HFFc6 (cell line): ENCODE results near the gene TMEM183A. TPM values are rescaled to one million over a fixed set of nuclear protein-coding genes. Genes with fewer than 3 reads are reported as not detected.

Source experiments
- DNase-seq: peaks from one replicate; pipeline ENCODE4 v3.0.0-alpha.2; 2018
- H3K27ac Mint-ChIP-seq: 2 replicates; pipeline ENCODE4 v1.8.0; 2020; ENCODE audit warnings: mild to moderate bottlenecking, mixed read lengths
- H3K27me3 Mint-ChIP-seq: 2 replicates; pipeline ENCODE4 v1.8.0; 2021; ENCODE audit warnings: mild to moderate bottlenecking, moderate library complexity, mixed read lengths; ENCODE audit not compliant: insufficient read depth
- H3K36me3 Mint-ChIP-seq: 2 replicates; pipeline ENCODE4 v1.8.0; 2021; ENCODE audit warnings: low read depth, mixed read lengths
- H3K4me1 Mint-ChIP-seq: 2 replicates; pipeline ENCODE4 v1.8.0; 2020; ENCODE audit warnings: low read depth, mixed read lengths
- H3K4me3 Mint-ChIP-seq: 2 replicates; pipeline ENCODE4 v1.8.0; 2020; ENCODE audit warnings: mild to moderate bottlenecking, moderate library complexity, mixed read lengths
- H3K9me3 Mint-ChIP-seq: 2 replicates; pipeline ENCODE4 v1.8.0; 2020; ENCODE audit warnings: mild to moderate bottlenecking, mixed read lengths
- total RNA-seq, 6 experiments: library from RNA; stranded (reverse); fragmentation: NEBNext Ultra II Directional; extraction: Animal tissue kit (Norgen Biotek cat#: 25700); gene quantifications; 2 replicates in 1 of 6; 3 replicates in 5 of 6; pipeline ENCODE4 v1.2.3, GENCODE V29; 2021
- TF ChIP-seq, protein P1 (sequence below): fragments of 200-600 bp; sonication (generic); IDR thresholded peaks from 2 replicates; pipeline ENCODE4 v1.5.0; 2021; ENCODE audit warnings: antibody characterized with exemption, mild to moderate bottlenecking

TMEM183A gene
- total RNA-seq, 6 experiments from 2014 or later: 38.6 to 50.6 (median 45.1) TPM

DNA sequence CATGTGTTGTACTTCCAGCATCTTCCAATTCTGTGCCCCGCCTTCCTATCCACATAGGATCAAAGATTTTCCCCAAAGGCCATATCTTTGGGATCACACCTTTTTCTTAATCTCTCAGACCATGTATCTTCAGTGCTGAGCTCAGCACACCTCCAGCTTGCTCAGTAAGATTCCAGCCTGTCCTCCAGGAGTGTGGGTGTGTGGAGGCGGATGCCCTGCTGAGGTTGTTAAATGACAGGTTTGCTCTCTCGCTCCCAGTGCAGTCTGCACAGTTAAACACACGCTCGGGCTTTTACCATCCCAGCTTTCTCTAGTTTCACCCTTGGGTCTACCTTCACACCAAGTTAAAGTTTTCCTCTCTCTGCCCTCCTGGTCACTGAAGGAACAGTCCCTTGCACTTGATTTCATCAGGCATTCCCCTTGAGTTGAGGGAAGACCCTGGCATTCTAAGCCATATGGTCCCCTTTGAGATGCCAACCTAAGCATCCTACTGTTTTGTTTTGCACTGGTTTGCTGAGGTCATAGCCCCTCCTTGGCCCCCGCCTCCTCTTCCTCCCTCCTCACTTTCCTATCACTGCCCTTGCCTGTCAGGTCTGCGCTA lies 64.9 kb downstream of the TMEM183A start:
- Mint-ChIP-seq H3K4me1 (peaks cover 7% of the 10 kb centered on the region; the same call in 1 of the 2 replicates), H3K27me3 (peaks cover 44% of the 10 kb centered on the region), H3K9me3 (no peaks in the 10 kb centered on the region), H3K27ac (no peak overlapping the region), H3K4me3 (no peak overlapping the region), H3K36me3 (no peaks in the 10 kb centered on the region)
- no peak for DNase-seq
- TF ChIP-seq, protein P1, sequence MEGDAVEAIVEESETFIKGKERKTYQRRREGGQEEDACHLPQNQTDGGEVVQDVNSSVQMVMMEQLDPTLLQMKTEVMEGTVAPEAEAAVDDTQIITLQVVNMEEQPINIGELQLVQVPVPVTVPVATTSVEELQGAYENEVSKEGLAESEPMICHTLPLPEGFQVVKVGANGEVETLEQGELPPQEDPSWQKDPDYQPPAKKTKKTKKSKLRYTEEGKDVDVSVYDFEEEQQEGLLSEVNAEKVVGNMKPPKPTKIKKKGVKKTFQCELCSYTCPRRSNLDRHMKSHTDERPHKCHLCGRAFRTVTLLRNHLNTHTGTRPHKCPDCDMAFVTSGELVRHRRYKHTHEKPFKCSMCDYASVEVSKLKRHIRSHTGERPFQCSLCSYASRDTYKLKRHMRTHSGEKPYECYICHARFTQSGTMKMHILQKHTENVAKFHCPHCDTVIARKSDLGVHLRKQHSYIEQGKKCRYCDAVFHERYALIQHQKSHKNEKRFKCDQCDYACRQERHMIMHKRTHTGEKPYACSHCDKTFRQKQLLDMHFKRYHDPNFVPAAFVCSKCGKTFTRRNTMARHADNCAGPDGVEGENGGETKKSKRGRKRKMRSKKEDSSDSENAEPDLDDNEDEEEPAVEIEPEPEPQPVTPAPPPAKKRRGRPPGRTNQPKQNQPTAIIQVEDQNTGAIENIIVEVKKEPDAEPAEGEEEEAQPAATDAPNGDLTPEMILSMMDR: no peak

DNA sequence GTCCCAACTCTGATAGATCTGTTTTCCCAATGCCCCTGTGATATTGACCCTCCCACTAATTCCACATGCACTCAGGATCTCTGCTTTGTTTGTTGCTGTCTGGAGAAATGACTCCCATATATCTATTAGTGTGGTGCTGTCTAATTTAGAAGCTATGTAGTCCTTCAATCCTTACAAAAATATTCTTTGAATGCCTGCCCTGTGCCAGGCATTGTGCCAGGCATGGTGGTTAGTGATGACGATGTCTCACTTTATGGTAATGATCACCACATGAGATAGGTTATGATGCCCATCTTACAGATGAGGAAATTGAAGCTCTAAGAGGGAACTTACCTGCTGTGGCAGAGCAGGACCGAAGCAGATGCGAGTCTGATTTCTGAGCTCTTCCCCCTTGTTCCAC lies 65.7 kb downstream of the TMEM183A start:
- peaks cover 36% of the 10 kb centered on the region for H3K27me3 Mint-ChIP-seq
- peaks cover 7% of the 10 kb centered on the region; the same call in 1 of the 2 replicates for H3K4me1 Mint-ChIP-seq
- no peaks in the 10 kb centered on the region for H3K9me3 Mint-ChIP-seq
- TF ChIP-seq, protein P1: no peak
- DNase-seq: peak; percentile 19
- no peak overlapping the region for H3K4me3 Mint-ChIP-seq
- H3K36me3 Mint-ChIP-seq: no peaks in the 10 kb centered on the region
- H3K27ac Mint-ChIP-seq: no peak overlapping the region

DNA sequence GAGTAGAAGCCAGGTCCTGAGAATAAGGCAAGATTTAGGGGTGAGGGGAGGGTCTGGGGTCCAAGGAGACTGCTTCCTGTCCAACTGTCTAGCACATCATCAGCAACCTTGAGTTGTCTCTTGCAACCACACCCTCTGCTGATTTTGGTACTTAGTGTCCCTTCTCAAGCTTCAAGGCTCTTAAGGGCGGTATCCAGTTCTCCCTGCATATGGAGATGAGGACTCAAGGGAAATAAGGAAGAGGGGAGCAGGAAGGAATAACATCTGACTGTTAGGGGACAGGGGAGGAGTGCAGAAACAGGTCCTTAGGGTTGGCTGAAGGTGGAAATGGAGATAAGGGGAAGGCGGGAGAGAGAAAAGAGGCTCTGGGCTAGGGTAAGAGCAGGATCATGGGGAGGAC lies 66.3 kb downstream of the TMEM183A start:
- no peak overlapping the region for H3K4me3 Mint-ChIP-seq
- TF ChIP-seq, protein P1: no peak
- H3K36me3 Mint-ChIP-seq: no peaks in the 10 kb centered on the region
- no peak overlapping the region for H3K27ac Mint-ChIP-seq
- DNase-seq: no peak
- H3K9me3 Mint-ChIP-seq: no peaks in the 10 kb centered on the region
- peaks cover 7% of the 10 kb centered on the region; the same call in 1 of the 2 replicates for H3K4me1 Mint-ChIP-seq
- peaks cover 35% of the 10 kb centered on the region for H3K27me3 Mint-ChIP-seq

Other genes with a start within 250 kb of the TMEM183A start
- gene KDM5B, start 199.0 kb upstream of the TMEM183A start, total RNA-seq: 10 to 100 TPM; 48.1 to 65.5 (median 53.5) TPM
- 1 to 10 TPM; 1.7 to 4.0 (median 1.8) TPM for gene PCAT6, start 196.4 kb upstream of the TMEM183A start, total RNA-seq
- gene RABIF, start 118.2 kb upstream of the TMEM183A start, total RNA-seq: 10 to 100 TPM in 4 of 6 experiments, 1 to 10 TPM in 2; 9.0 to 11.7 (median 10.9) TPM
- 10 to 100 TPM; 19.8 to 28.6 (median 23.5) TPM for gene KLHL12, start 80.1 kb upstream of the TMEM183A start, total RNA-seq
- 100 to 1,000 TPM in 3 of 6 experiments, 10 to 100 TPM in 3; 90.5 to 123 (median 103) TPM for gene ADIPOR1, start 49.1 kb upstream of the TMEM183A start, total RNA-seq
- gene CYB5R1, start 40.1 kb upstream of the TMEM183A start, total RNA-seq: 100 to 1,000 TPM in 1 of 6 experiments, 10 to 100 TPM in 5; 73.4 to 100 (median 76.4) TPM
- gene PPFIA4, start 19.1 kb downstream of the TMEM183A start, total RNA-seq: 1 to 10 TPM in 1 of 6 experiments, under 1 TPM in 5; 0.37 to 1.3 (median 0.58) TPM
- not detected for gene MYOG, start 78.6 kb downstream of the TMEM183A start, total RNA-seq
- 1 to 10 TPM in 2 of 6 experiments, under 1 TPM in 4; 0.25 to 5.5 (median 0.53) TPM for gene ADORA1, start 120.4 kb downstream of the TMEM183A start, total RNA-seq
- gene MYBPH, start 168.5 kb downstream of the TMEM183A start, total RNA-seq: not detected
- not detected for gene CHI3L1, start 179.3 kb downstream of the TMEM183A start, total RNA-seq
- gene CHIT1, start 222.3 kb downstream of the TMEM183A start, total RNA-seq: not detected